C4-2B (cell line): ENCODE data around the gene CREB5.

Experiments used
- CTCF ChIP-seq: fragments of 450-650 bp; conservative IDR thresholded peaks from 2 replicates; pipeline ENCODE4 v1.5.1; 2017; ENCODE audit warnings: mild to moderate bottlenecking
- ZFX ChIP-seq: fragments of 450-650 bp; IDR thresholded peaks from 2 replicates; pipeline ENCODE4 v1.6.1; 2017

DNA sequence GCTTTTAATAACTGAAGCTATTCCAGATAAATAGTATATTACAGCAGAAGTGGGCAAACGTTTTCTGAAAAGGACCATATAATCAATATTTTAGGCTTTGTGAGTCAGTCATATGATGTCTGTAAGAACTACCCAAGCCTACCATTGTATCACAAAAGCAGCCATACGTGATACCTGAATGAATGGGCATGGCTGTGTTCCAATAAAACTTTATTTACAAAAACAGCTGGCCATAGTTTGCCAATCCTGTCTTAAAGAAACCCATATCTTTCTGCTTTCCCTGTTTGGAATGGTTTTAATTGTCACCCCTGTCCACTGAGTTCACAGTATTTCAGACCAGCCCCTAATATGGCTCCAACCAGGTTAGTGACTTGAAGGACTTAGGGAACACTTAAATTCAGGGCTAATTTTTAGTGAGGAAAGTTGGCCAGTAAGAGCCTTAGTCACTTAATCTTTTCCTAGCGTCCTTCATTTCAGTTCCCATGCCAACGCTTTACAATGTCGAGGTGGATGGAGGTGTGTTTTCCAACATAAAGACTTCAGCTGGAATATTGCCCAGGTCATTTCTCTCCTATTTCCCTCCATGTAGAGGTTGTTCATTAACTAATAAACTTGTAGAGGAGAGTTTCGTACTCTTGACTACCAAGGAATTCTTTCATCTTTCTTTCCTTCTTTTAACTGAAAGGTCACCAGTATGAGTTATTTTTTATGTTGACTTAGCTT lies 361.3 kb downstream of the CREB5 start:
- TF ChIP-seq CTCF (no peak), ZFX (no peak)
